Measurements from ENCODE around the gene GDF15. TPM values are rescaled to one million over a fixed set of nuclear protein-coding genes. Genes with fewer than 3 reads are reported as not detected.

Gene GDF15
- total RNA-seq, 4 donors from 2014 or later, result 6.8 to 11.6 (median 9.0) TPM

DNA sequence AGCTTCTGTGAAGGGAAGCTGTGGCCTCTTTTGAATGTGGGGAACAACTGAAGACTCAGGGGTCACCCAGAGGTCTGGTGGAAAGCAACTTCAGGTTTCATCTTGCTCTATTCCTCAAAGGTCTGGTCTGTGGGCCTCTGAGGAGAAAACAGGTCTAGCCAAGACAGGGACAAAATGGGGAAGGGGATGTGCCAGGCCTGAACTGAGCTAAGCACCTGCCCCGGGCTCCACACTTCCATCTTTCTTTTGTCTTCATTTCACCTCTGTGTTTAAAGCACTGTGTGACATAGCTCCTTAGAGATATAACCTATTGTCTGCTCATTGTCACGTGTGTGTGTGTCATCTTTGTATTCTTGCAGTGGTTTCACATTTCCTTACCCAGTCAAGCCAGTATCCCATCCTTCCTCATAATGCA, 19.9 kb upstream of the GDF15 start:
- H3K27ac ChIP-seq, result peak overlapping the region in 1 of 4 donors; percentile 93
- H3K27me3 ChIP-seq, result no peaks in the 10 kb centered on the region
- H3K4me1 ChIP-seq, result peaks cover 0 to 22% (median 3%) of the 10 kb centered on the region in 4 donors
- H3K9me3 ChIP-seq, result no peaks in the 10 kb centered on the region
- DNase-seq, result no peak
- H3K4me3 ChIP-seq, result no peak overlapping the region
- H3K36me3 ChIP-seq, result peaks cover 0 to 28% (median 0%) of the 10 kb centered on the region in 3 donors
- no peak for TF ChIP-seq POLR2A (IDR thresholded peaks at IDR 0.05)
- TF ChIP-seq, protein P1, sequence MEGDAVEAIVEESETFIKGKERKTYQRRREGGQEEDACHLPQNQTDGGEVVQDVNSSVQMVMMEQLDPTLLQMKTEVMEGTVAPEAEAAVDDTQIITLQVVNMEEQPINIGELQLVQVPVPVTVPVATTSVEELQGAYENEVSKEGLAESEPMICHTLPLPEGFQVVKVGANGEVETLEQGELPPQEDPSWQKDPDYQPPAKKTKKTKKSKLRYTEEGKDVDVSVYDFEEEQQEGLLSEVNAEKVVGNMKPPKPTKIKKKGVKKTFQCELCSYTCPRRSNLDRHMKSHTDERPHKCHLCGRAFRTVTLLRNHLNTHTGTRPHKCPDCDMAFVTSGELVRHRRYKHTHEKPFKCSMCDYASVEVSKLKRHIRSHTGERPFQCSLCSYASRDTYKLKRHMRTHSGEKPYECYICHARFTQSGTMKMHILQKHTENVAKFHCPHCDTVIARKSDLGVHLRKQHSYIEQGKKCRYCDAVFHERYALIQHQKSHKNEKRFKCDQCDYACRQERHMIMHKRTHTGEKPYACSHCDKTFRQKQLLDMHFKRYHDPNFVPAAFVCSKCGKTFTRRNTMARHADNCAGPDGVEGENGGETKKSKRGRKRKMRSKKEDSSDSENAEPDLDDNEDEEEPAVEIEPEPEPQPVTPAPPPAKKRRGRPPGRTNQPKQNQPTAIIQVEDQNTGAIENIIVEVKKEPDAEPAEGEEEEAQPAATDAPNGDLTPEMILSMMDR (IDR thresholded peaks at IDR 0.05), result no peak

DNA sequence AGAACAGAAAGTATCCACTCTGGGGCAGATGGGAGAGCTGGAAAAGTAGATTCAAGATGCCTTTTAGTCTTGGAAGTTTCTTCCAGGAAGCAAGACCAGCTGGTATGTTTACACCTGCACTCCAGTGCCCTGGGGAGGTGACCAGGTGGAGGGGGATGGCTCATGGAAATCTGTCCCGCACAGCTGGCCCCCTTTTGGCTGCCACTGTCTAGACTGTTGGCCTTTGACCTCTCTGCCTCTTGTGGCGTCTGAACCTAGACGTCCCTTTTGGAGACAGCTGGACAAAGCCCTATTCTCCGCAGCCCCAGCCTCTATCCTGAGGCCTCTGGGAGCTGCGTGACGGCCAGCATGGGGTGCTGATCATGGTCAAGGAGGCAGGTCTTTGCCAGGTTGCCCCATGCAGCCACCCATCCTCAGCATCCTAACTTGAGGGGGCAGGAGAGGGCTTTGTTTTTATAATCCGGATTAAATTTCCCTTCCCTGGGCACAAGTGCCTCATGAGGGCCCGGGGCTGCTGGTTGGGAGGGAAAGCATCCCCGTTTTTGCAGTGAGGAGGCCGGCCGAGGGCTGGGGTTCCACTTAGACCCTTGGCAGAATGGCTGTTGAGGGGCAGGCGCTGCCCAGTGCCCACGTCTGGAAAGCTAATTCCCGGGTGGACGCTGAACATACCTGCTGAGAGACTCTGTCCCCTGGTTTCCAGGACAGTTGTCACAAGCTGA, 17.3 kb upstream of the GDF15 start:
- Histone ChIP-seq H3K4me3 (no peak overlapping the region), H3K36me3 (peaks cover 0 to 2% (median 0%) of the 10 kb centered on the region in 3 donors), H3K27ac (no peak overlapping the region), H3K27me3 (no peaks in the 10 kb centered on the region), H3K9me3 (no peaks in the 10 kb centered on the region), H3K4me1 (peaks cover 1 to 28% (median 2%) of the 10 kb centered on the region in 4 donors)
- DNase-seq, result no peak
- no peak for TF ChIP-seq POLR2A (IDR thresholded peaks at IDR 0.05)
- TF ChIP-seq, protein P1 (IDR thresholded peaks at IDR 0.05), result no peak

DNA sequence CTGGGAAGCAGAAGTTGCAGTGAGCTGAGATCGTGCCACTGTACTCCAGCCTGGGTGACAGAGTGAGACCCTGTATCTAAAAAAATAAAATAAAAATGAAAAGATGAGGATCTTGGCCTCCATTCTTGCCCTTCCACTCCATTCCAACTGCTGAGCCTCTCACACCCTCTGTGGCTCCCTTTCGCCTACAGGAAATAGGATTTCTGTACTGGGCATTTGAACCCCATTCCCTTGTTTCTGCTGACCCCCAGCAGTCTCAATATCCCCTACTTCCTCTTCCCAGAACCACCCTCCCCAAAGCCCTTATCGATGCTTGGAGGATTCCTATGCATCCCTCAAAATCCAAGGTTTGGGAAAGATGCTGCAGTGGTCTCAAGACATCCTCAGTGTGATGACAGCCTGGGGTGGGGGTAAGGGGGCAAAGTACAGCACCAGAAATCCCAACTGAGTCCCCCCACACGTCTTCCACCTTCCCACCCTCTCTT, 12.5 kb upstream of the GDF15 start:
- no peaks in the 10 kb centered on the region for H3K27me3 ChIP-seq
- TF ChIP-seq POLR2A (IDR thresholded peaks at IDR 0.05), result no peak
- no peak overlapping the region for H3K4me3 ChIP-seq
- no peak for DNase-seq
- H3K9me3 ChIP-seq, result no peaks in the 10 kb centered on the region
- H3K27ac ChIP-seq, result peak overlapping the region; percentile 56 to 84 (median 70)
- no peaks in the 10 kb centered on the region for H3K36me3 ChIP-seq
- peaks cover 5 to 33% (median 10%) of the 10 kb centered on the region in 4 donors for H3K4me1 ChIP-seq

DNA sequence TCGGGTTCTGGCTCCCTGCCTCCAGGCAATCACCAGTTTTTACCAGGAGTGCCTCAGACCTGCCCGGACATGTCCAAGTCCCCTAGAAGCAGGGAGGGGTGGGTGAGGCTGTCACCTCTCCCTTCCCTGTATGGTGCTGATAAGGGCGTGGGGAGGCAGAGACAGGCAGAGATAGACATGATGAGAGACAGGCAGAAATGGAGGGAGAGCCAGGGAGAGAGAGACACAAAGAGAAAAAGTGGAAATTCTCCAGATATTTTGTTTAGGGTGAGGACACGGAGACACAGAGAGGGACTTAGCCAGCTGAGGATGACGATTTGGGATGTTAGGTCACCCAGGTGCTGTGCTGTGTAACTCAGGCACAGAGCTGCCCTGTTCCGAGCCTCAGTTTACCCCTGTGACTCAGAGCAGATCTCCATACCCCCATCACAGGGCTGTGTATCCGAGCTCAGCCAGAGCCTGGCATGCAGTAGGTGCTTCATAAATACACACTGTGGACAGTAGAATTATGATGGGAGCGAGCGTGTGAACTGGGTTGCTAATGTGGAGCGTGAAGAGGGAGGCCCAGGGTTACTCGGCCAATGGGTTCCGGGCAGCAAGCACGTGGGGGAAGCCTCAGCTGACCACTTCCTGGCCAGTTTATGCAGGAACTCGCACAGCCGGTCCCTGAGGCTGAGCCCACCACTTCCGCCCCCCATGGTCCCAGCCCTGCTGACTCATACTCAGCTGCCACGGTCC, 11.9 kb upstream of the GDF15 start:
- Histone ChIP-seq H3K4me1 (peaks cover 5 to 33% (median 10%) of the 10 kb centered on the region in 4 donors), H3K4me3 (no peak overlapping the region), H3K27me3 (no peaks in the 10 kb centered on the region), H3K27ac (peak overlapping the region; percentile 56 to 84 (median 70)), H3K9me3 (no peaks in the 10 kb centered on the region), H3K36me3 (no peaks in the 10 kb centered on the region)
- TF ChIP-seq POLR2A (IDR thresholded peaks at IDR 0.05), result no peak
- TF ChIP-seq, protein P1 (IDR thresholded peaks at IDR 0.05), result no peak
- DNase-seq, result peak; percentile 76 to 93 (median 76)

DNA sequence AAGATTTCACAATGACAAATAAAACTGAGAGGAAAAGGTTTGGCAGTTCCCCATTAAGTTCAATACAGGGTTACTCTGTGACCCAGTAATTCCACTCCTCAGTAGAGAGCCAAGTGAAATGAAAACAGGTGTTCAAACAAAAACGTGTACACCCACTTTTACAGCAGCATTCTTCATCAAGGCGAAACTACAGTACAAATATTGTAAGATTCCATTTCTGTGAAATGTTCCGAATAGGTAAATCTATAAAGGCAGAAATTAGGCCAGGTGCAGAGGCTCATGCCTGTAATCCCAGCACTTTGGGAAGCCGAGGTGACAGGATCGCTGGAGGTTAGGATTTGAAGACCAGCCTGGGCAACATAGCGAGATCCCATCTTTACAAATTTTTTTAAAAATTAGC, 8.9 kb upstream of the GDF15 start:
- Histone ChIP-seq H3K9me3 (no peaks in the 10 kb centered on the region), H3K4me3 (no peak overlapping the region), H3K36me3 (no peaks in the 10 kb centered on the region), H3K4me1 (peaks cover 7 to 52% (median 14%) of the 10 kb centered on the region in 4 donors), H3K27ac (peak overlapping the region in 2 of 4 donors; percentile 22 to 39), H3K27me3 (no peaks in the 10 kb centered on the region)
- no peak for DNase-seq
- no peak for TF ChIP-seq POLR2A (IDR thresholded peaks at IDR 0.05)
- TF ChIP-seq, protein P1 (IDR thresholded peaks at IDR 0.05), result no peak

All from Peyer's patch (tissue), 4 donors.